NCI-H187 (cell line): ENCODE measurements around the gene TBC1D22A.
A peak's percentile ranks its signal among the peaks of the same experiment; 100 is the strongest.
"Not testable (repeated sequence)": the region's sequence is repeated elsewhere in the genome, so short reads cannot be mapped to it uniquely, and the experiment has no call there.

Experiments used
- DNase-seq, 2 experiments: peaks; one replicate each; lab custom pipeline; 2025; lab: John Stamatoyannopoulos, UW

Gene TBC1D22A, protein sequence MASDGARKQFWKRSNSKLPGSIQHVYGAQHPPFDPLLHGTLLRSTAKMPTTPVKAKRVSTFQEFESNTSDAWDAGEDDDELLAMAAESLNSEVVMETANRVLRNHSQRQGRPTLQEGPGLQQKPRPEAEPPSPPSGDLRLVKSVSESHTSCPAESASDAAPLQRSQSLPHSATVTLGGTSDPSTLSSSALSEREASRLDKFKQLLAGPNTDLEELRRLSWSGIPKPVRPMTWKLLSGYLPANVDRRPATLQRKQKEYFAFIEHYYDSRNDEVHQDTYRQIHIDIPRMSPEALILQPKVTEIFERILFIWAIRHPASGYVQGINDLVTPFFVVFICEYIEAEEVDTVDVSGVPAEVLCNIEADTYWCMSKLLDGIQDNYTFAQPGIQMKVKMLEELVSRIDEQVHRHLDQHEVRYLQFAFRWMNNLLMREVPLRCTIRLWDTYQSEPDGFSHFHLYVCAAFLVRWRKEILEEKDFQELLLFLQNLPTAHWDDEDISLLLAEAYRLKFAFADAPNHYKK

DNA sequence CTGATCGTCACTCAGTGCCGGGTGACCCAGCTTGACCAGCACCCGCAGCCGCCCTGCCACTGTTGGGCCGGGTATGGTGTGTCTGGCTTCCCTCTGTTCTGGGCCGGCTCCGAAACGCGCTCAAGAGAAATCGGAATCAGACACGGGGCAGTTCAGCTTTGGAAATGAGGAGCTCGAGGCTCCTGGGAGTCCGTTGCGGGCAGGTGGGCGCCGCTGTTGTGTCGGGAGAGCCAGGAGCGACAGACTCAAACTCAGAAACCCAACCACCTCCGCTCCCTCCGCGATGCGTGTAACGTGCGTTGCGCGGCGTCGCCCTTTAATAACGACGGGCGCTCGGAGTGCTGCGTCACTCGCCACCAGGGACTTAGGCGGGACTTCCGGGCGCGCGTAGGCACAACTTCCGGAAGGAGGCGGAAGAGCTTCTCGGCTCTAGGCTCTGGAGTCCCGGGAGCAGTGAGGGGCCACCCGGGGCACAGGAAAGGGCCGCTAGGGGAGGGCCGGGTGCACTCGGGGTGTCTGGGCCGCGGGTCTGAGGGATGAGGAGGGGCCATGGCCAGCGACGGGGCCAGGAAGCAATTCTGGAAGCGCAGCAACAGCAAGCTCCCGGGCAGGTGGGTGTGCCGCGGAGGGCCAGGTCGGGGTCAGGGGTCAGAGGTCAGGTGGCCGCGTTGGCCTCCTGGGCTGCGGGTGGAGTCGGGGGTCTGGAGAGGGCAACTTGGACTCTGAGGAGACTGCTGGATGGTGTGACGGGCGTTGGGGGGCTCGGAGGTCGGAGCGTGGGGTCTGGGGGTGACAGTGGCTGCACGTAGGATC, at the start of gene TBC1D22A:
TBC1D22A (plus strand) TSS at position 413 of the 813 bp plus-strand sequence; CDS start at position 550, 137 bp downstream.
- peak in 1 of 2 experiments; percentile 14 for DNase-seq

DNA sequence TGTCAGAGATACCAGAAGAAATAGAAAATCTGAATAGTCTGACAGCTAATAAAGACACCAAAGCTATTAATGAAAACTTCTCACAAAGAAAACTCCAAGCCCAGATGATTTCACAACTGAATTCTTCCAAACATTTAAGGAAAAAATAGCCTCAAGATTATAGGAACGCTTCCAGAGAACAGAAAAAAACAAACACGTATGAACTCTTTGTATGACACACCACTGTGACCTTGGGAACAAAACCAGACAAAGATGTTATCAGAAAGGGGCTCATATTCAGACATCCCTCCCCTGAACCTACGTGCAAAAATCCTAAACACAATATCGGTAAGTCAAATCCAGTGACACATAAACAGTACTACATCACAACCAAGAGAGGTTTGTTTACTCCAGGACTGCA, 47.9 kb upstream of the TBC1D22A start:
- DNase-seq, result no peak

DNA sequence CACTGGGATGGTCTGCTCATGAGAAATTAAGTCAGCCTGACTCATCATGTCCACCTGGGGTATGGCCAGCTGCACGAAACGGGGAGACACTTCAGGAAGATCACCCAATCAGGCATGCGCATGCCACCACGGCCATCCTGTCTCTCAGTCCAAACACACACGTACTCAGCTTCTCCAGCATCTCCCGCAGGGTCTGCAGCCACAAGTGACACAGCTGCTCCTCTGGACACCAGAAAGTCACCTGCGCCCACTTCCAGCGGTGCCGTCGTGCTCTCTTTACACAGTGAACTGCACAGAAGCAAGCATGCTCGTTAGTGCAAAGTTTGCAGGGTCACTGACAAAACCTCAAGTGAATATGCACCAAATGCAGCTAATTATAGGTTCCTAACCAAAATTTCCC, 42.5 kb upstream of the TBC1D22A start:
- DNase-seq, result no peak

DNA sequence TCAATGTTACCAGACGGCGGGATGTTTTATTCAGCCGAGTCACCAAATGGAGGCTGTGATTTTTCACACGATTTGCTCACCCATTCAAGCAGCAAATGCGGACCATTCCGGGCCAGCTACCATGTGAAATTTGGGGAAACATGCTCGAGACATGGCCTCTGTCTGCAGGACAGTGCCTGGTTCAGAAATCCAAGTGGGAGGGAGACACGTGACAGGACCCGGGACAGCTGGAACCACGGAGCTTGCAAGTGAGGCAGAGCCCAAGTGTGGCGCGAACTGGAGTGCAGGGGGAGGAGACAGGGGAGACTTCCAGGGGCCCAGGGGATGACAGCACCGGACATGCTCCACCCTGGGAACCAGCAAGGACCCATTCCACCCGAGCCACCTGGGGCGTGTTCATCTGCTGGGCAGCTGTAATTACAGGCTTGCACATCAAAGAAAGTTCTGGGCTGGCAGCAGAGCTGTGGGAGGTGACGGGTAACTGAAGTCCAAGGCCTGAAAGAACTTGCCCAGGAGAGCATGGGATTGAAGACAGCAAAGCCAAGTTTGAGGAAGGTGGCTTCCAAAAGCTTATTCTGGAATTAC, 40.9 kb upstream of the TBC1D22A start:
- DNase-seq, result no peak

DNA sequence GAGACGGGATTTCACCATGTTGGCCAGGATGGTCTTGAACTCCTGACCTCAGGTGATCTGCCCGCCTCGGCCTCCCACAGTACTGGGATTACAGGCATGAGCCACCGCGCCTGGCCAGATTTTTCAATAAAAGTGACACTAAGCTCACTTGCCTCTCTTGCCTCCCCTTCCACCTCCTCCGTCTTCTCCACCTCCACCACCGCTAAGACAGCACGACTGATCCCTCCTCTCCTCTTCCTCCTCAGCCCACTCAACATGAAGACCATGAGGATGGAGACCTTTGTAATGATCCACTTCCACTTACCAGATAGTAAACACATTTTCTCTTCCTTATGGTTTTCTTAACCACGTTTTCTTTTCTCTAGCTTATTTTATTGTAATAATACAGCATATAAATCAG, 38.6 kb upstream of the TBC1D22A start:
- DNase-seq, result no peak

DNA sequence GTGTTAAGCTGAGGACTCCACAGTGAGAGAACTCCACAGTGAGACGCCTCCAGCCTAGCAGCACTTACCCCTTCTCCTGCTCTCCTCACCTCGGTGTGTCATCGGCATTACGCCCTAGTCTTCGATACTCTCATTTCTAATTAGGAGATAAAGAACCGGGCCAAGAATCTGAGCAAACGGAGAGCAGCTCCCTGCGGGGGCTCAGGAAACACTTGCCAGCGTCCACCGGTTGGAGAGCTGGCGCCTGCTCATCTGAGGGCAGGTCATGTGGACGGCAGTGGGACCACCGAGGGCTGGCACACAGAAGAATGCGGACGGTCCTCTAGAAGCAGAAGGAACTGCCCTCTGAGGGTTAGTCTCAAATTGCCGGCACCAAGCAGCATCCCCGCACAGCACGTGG, 37.4 kb upstream of the TBC1D22A start:
- DNase-seq, result no peak

DNA sequence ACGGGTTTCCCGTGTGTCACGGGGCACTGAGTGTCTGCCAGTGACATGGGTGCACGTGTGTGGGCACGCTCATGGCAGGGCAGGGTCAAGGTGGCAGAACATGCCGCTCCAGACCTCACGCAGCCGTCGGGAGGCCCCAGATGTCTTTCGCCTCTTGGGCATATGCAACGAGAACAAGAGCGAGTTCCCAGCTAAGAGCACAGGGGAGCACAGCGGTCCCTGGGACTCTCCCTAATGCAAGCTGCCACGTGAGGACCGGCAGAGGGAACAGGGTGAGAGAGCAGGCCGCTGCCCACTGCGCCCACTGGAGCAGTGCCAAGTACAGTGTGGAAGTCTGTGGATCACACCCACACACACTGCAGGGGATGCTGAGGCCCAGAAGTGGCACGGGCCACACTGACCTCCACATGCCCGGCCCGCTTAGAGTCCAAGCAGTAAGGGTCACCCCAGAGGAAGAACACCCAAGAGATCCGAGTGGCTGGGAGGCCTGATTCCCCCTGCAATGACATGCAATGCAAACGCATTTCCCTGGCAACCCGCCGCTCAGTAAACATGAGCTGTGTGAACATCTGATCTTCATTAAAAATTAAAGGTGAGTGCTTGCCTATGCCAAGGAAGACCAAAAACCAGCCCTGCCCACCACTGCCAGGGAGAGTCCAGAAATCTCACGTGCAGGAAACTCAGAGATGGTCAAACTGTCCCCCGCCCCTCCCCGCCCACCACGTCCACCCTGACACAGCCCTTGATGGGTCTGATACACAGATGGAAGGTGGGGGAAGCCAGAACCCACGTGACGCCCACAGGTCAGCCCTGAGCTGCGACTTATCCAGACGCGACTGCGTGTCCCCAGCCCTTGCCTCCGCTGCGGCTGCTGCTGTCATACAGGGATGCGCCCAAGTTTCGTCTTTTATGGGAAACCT, 36.1 kb upstream of the TBC1D22A start:
- no peak for DNase-seq

DNA sequence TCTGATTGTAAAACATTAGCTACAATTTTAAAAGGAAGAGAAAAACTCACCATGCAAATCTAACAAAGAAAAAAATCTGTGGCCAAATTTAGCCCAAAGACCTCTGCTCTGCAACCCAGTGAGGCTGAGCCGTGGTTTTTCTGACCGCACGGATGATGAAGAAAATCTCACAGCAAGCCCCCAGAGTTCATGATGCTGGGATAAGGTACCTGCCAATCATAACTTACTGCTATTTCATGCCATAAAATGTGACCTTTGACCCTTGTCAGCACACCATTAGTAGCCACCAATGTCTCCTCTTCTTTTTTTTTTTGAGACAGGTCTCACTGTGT, 35.5 kb upstream of the TBC1D22A start:
- no peak for DNase-seq

DNA sequence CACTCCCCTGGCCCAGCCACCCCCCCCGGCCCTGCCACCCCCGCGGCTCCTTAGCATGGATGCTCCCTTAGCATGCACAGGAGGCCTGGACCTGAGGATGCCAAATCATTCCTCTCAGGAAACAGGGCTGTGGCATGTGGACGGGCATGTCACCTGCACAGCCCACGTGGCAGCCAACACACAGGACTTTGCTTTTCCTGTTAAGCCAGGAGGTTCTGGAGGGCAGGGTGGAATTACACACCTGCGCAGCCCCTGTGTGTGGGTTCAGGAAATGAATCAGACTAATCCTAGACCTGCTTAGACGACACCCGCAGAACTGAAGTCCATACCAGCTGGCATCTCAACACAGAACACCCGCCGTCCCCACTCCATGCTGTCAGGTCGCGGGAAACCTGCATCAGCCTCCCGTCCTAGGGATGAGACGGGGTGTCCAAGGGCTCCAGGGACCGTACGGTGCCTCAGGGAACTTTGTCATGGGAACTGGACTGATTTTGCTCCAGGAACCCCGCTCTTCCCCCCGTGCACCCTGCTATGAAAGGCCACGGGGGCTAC, 34.6 kb upstream of the TBC1D22A start:
- DNase-seq, result no peak

DNA sequence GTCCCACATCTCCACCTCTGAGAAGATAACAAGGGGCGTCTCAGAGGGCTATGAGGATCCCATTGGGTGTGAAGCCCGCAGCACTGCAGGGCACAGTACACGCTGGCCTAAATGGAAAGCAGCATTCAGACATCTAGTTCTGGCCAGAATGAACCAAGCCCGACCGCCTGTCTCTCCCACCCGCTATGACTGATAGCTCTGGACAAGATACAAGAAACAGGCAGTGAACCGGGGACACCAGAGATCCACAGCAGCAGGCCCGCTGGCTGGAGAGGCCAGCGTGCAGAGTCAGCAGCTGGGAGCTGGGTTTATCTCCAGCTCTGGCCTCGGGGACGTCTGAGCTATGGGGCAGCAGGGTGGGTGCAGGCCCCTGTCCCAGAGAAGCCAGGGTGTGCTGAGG, 34.0 kb upstream of the TBC1D22A start:
- no peak for DNase-seq

DNA sequence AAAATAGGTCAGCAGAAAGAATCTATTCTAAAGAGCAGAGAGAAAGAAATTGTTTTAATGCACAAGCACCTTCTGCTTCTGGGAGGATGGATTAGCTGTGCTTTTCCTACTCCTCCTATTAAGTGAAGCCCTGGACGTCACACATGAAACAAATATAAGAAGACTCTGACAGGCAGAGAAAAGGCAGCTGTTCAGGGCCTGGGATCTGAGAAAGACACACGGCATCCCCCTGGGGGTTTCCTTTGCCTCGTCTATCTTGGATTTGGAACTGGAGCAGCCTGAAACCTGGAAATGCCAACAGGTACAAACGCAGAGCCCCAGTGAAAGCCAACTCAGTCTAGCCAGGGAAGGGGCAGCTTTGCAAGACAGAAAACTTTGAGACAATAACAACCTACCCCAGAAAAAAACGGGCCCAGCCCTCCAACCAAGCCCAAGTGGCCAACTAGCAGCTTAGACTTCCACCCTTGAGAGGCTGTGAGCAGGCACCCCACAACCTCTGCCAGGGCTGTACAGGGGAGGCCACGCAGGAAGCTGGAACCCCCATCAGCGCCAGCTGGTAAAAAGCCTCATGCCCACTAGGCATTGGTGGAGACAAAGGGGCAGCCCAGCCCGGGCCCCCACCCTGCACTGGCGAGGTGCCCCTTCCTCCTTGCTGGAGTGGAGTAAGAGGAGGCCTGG, 31.7 kb upstream of the TBC1D22A start:
- DNase-seq, result no peak

DNA sequence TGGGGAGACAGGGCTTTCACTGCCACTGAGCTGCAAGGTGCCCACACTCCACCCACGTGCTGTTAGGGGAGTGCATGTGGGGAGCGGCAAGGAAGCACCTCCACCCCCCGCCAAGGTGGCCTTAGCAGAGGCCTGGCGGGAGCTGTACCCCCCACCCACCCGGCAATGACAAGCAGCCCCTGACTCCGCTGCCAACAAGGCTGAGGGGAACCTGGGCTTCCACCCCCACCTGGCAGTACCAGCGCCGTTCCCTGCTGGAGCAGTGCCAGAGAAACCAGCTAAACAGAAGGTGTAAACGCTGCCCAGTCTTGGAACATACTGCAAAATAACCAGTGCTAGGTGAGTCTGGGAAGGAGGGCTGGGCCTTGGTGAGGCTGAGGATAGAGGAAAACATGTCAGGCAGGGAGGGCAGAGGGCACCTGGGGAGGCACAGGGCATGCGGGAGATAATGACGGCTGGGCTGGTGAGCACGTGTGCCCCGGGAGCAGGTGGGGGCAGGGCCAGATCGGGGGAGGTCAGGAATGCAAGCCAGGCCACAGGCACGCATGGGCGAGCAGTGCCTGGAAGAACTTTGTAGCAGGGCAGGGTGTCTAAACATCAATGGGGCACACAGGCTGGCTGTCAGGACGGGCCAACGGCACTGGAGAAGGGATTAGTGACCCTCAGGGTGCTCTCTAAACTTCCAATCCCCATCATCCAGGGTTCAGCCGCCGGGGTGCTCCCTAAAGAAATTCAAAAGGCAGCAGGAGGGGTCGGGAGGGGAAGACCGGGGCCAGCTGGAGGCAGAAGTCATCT, 31.0 kb upstream of the TBC1D22A start:
- DNase-seq, result no peak

DNA sequence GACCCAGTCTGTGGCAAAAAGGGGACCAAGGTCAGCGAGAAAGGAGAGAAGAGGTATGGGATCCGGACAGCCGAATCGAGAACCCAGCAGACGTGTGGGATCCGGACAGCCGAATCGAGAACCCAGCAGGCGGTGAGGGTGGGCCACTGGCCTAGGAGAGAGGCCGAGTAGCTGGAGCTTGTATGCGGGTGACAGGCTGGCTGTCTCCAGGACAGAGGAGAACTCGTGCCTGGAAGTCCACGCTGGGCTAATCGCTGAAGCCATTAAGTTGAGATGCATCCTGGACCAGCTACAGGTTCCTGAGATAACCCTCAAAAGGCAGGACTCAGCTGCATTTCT, 30.4 kb upstream of the TBC1D22A start:
- no peak for DNase-seq

DNA sequence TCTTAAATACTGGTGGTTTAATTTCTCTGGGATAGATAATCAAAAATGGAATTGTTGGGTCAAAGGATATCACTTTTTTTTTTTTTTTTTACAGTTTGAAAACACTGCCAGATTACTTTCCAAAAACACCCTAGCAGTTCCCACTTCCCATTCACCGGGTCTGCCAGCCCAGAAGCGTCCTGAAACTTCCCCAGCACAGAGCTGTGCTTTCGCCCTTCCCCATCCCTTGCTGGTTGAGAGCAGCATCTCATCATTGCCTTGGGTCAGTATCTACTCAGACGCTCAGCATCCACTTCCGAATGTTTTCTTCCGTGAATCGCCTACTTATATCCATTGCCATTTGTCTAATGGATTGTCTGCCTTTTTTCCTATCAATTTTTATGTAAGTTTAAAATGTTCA, 29.9 kb upstream of the TBC1D22A start:
- no peak for DNase-seq

DNA sequence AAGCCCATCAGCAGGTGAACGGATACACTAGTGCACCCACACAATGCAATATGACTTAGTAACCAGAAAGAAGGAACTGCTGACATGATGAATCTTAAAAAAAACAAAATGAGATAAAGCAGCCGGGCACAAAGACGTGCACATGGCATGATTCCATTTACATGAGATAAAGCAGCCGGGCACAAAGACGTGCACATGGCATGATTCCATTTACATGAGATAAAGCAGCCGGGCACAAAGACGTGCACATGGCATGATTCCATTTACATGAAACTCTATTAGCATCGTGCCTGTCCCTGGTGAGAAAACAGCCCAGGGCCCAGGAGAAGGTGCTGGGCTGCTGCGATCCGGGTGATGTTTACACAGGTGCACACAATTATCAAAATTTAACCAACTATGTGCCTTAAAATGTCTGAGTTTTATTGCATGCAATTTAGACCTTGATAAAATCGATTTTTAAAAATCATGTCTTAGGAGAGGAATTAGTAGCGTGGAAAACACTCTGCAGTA, 28.2 kb upstream of the TBC1D22A start:
- not testable (repeated sequence) for DNase-seq

DNA sequence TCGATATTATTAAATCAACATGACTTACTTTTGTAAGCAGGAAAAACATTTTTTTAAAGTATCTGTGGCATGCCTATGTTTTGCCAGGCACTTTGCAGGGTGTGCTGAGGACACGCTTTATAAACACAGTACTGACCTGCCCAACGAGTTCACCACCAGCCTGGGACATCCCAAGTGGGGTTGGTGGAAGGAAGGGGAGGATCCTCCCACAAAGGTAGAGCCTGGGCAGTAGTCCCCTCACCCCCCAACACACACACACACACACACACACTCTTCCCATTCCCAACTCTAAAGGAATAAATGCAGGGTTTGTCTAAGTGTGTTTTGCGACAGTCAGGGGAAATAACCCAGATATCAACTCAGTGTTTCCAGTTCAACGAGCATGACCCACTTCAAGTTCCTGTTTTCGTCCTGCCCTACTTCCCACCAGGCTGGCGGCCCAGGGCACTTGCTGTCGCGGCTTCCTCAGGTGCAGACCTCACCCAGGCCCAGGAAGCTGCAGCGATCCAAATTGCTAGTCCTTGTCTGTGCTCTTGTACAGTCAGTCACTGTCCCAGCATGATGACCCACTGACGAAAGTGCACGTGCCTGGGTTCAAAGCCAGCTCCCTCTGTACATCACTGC, 27.5 kb upstream of the TBC1D22A start:
- DNase-seq, result no peak

DNA sequence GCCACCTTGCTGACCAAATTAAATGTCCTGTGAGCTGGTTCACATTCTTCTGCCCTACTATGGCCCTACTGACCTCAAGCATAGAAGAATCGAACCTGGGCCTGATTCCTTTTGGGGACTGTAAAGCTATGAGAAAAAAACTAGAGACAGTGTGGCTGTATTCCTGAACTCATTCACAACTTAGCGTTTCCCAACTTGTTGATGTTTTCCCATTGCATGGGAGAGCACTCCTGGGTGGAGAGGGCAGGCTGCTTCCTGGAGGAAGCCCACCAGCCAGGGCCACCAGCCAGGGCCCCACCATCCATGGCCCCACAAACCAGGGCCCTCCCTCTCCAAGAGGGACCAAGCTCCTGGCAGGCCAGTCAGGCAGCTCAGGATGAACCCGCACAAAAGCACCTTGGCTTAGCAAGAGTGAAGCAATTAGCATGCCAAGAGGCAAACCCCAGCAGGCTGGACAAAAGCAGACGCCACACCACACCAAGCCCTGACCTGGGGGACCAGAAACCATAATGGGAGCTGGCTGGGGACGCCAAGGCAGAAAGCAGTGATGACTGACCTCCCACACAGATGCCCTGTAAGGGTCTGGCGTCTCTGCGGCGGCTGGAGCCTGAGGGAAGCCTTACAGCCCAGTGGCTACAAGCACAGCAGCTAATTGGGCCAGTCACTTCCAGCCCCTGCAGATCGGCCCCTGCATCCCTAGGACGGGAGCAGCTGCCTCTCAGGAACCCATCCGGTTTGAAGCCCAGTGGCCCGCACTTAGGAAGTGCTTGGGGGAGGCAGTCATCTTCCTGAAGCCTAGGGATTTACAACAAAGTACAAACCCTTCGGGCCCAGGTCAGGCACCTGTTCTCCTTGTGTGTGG, 26.5 kb upstream of the TBC1D22A start:
- no peak for DNase-seq

DNA sequence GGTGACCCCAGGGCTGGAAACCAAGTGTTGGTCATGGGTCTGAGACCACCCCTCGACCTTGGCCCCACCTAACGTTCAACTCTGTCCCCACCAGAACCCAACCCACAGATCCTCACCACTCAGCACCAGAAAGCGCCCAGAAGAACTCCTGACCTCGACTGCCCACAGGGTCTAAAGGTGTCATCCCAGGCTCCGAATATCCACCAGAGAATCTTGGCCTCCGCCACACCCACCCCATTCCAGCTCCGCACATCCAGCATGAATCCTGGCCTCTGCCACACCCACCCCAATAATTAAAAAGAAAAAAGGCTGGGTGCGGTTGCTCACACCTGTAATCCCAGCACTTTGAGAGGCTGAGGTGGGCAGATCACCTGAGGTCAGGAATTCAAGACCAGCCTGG, 25.7 kb upstream of the TBC1D22A start:
- no peak for DNase-seq
